HepG2 (cell line): ENCODE measurements around the gene EPN2. TPM values are rescaled to one million over a fixed set of nuclear protein-coding genes. Genes with fewer than 3 reads are reported as not detected.
A peak's percentile ranks its signal among the peaks of the same experiment; 100 is the strongest.

ENCODE experiments used
- ATAC-seq: fragments of 200-7000 bp; cut with Tn5 transposase; 3 replicates; pipeline ENCODE4 v1.9.1; 2020; ENCODE audit warnings: mild to moderate bottlenecking, moderate library complexity
- BruUV-seq: library from RNA; stranded (reverse); fragments of 400-500 nt; replicated peaks from 2 replicates; lab custom pipeline; 2021; lab: Mats Ljungman, UMichigan
- CTCF ChIA-PET: fragments of 300-600 bp; formaldehyde crosslinking; extraction: SDS; loops from one replicate; lab custom pipeline; 2021; ENCODE audit warnings: low total read pairs, inconsistent platforms, low intra/inter-chr PET ratio; lab: Yijun Ruan, JAX
- POLR2A ChIA-PET: fragments of 350-600 bp; sonication (Branson Sonifier 250); formaldehyde crosslinking; loops from one replicate; lab custom pipeline; 2020; ENCODE audit warnings: antibody characterized with exemption, inconsistent platforms; lab: Yijun Ruan, JAX
- DNase-seq: peaks from one replicate; pipeline ENCODE4 v3.0.0-alpha.2; 2015; ENCODE audit warnings: low spot score
- FAIRE-seq: peaks from 3 replicates; lab custom pipeline; 2011; peaks lifted over from hg19 to GRCh38; lab: Jason Lieb, UNC
- H2AFZ ChIP-seq: one replicate; pipeline ENCODE4 v1.6.1; 2011; ENCODE audit warnings: low read length, inconsistent platforms
- H3K27ac ChIP-seq: fragments of 300-600 bp; 3 replicates; pipeline ENCODE4 v1.8.0; 2011; ENCODE audit warnings: mixed run types, mild to moderate bottlenecking, mixed read lengths, low read length, inconsistent platforms; ENCODE audit not compliant: insufficient read depth; ENCODE audit errors: extremely low read length
- H3K27me3 ChIP-seq, 2 experiments: fragments of 200-600 bp in 1 of 2; 2 replicates in 1 of 2; 3 replicates in 1 of 2; pipeline versions ENCODE4 v1.6.0 to v1.8.0; 2011; ENCODE audit warnings: low read length in 2 of 2, mild to moderate bottlenecking in 2 of 2, moderate library complexity in 2 of 2, inconsistent platforms in 1 of 2; ENCODE audit not compliant: insufficient read depth in 2 of 2, control insufficient read depth in 1 of 2
- H3K36me3 ChIP-seq, 2 experiments: fragments of 200-600 bp in 1 of 2; replicated peaks in 1 of 2; 2 replicates in 1 of 2; 3 replicates in 1 of 2; pipeline versions ENCODE4 v1.5.1 to v1.8.0; 2011; ENCODE audit warnings: low read length in 2 of 2, inconsistent platforms in 1 of 2; ENCODE audit not compliant: insufficient read depth in 2 of 2, control insufficient read depth in 1 of 2
- H3K4me1 ChIP-seq: 2 replicates; pipeline ENCODE4 v1.5.1; 2012; ENCODE audit warnings: low read length, inconsistent platforms; ENCODE audit not compliant: insufficient read depth
- H3K4me2 ChIP-seq: 2 replicates; pipeline ENCODE4 v1.6.0; 2011; ENCODE audit warnings: low read depth, low read length, inconsistent platforms
- H3K4me3 ChIP-seq, 3 experiments: fragments of 200-600 bp in 1 of 3; sonication (generic), shearing (Covaris generic) in 1 of 3; replicated peaks in 1 of 3; 2 replicates each; pipeline ENCODE4 v1.5.1; 2011 to 2016; ENCODE audit warnings: low read length in 3 of 3, inconsistent platforms in 2 of 3, low read depth in 2 of 3, mild to moderate bottlenecking in 2 of 3, control low read depth in 1 of 3, mixed read lengths in 1 of 3; ENCODE audit not compliant: insufficient read depth in 1 of 3
- H3K79me2 ChIP-seq: one replicate; pipeline ENCODE4 v1.6.1; 2011; ENCODE audit warnings: low read length, inconsistent platforms; ENCODE audit not compliant: insufficient read depth
- H3K9ac ChIP-seq: 2 replicates; pipeline ENCODE4 v1.6.0; 2011; ENCODE audit warnings: mild to moderate bottlenecking, low read depth, low read length, inconsistent platforms; ENCODE audit not compliant: insufficient read depth
- H3K9me3 ChIP-seq: 2 replicates; pipeline ENCODE4 v1.5.1; 2012; ENCODE audit warnings: mild to moderate bottlenecking, low read length
- H4K20me1 ChIP-seq: 2 replicates; pipeline ENCODE4 v1.6.0; 2011; ENCODE audit warnings: inconsistent platforms, mild to moderate bottlenecking, low read length, moderate library complexity; ENCODE audit not compliant: insufficient read depth
- DR1 ChIP-seq: sonication (generic); formaldehyde crosslinking; IDR thresholded peaks from 2 replicates; pipeline ENCODE4 v1.8.0; 2021; ENCODE audit warnings: mild to moderate bottlenecking, missing genetic modification reagents, inconsistent platforms
- MNT ChIP-seq: fragments of 450-650 bp; IDR thresholded peaks from 2 replicates; pipeline ENCODE4 v1.6.1; 2016
- MXI1 ChIP-seq: IDR thresholded peaks from 3 replicates; pipeline ENCODE4 v1.6.1; 2012; ENCODE audit warnings: low read depth, low read length, inconsistent platforms, borderline replicate concordance
- PATZ1 ChIP-seq: sonication (generic); formaldehyde crosslinking; IDR thresholded peaks from 2 replicates; pipeline ENCODE4 v1.4.0; 2020; ENCODE audit warnings: missing genetic modification reagents
- ZFAT ChIP-seq: sonication (generic); formaldehyde crosslinking; conservative IDR thresholded peaks from 2 replicates; pipeline ENCODE4 v1.8.1; 2023; ENCODE audit warnings: missing genetic modification reagents, inconsistent platforms
- ZFP41 ChIP-seq: sonication (generic); formaldehyde crosslinking; IDR thresholded peaks from 2 replicates; pipeline ENCODE4 v1.4.0; 2020; ENCODE audit warnings: mild to moderate bottlenecking, missing genetic modification reagents, borderline replicate concordance
- ZNF737 ChIP-seq: sonication (generic); formaldehyde crosslinking; IDR thresholded peaks from 2 replicates; pipeline ENCODE4 v1.5.0; 2020; ENCODE audit warnings: missing genetic modification reagents, mild to moderate bottlenecking, borderline replicate concordance
- ZNF850 ChIP-seq: sonication (generic); formaldehyde crosslinking; conservative IDR thresholded peaks from 2 replicates; pipeline ENCODE4 v1.9.0; 2021; ENCODE audit warnings: mild to moderate bottlenecking, missing genetic modification reagents
- WGBS: methylation state at CpG from one replicate; pipeline ENCODE4 v1.1.6; 2017; ENCODE audit warnings: low lambda C conversion rate; 5-methylcytosine and 5-hydroxymethylcytosine counted together
- in situ Hi-C: cut with HindIII; loops from 2 replicates; pipeline ENCODE4 v1.10.0; 2017; ENCODE audit warnings: low pct_unique_long_range_greater_than_20kb; ENCODE audit not compliant: extremely low pct_ligation_motif_present
- intact Hi-C: fragments of 100-400 bp; cut with micrococcal nuclease; formaldehyde crosslinking; loops from one replicate; pipeline ENCODE4 v1.10.0; 2022; ENCODE audit not compliant: unreplicated experiment
- polyA plus RNA-seq, 8 experiments: library from polyadenylated mRNA; depleted of rRNA in 3 of 8; stranded (reverse) in 7 of 8; unstranded in 1 of 8; fragments of >200 nt; fragmentation: Illumina TruSeq in 4 of 8; extraction: Trizol in 4 of 8; gene quantifications; 2 replicates each; pipeline versions ENCODE4 v1.2.1 to v1.2.3, GENCODE V29; 2011 to 2016; ENCODE audit warnings: low read depth in 4 of 8, missing spikeins in 1 of 8, mixed read lengths in 1 of 8; ENCODE audit not compliant: insufficient read depth in 1 of 8
- total RNA-seq, 5 experiments: library from RNA; depleted of rRNA; stranded (reverse); fragments of >200 nt; fragmentation: Illumina TruSeq; extraction: Trizol; gene quantifications; 2 replicates each; pipeline ENCODE4 v1.2.3, GENCODE V29; 2016; ENCODE audit warnings: low read depth in 1 of 5

EPN2 gene
- total and polyA plus RNA-seq, 2 of the 13 experiments (the other 11 are each of a cell fraction or from before 2014, with no cell fraction given) = 7.8 to 19.2 TPM

- no peaks in the 10 kb centered on the region for H3K79me2 ChIP-seq
- DNase-seq (no peak), FAIRE-seq (no peak), ATAC-seq (no peak)
- H3K9ac ChIP-seq = no peak overlapping the region
- peaks cover 19% of the 10 kb centered on the region for H3K4me1 ChIP-seq
- intact Hi-C loops (no loop called here), in situ Hi-C loops (no loop called here)
- no peak overlapping the region for H3K27ac ChIP-seq
- no peaks in the 10 kb centered on the region; a peak in 1 of 5 replicates for H3K36me3 ChIP-seq
- no peak overlapping the region for H2AFZ ChIP-seq
- no peak overlapping the region for H3K4me2 ChIP-seq
- H3K4me3 ChIP-seq = no peak overlapping the region
- peaks cover 9% of the 10 kb centered on the region; the same call in 1 of the 2 replicates for H3K9me3 ChIP-seq
- TF ChIP-seq ZNF850 (CRISPR knock-in tag) (no peak), DR1 (CRISPR knock-in tag) (no peak), MXI1 (no peak), PATZ1 (CRISPR knock-in tag) (no peak), MNT (0 out of 2 replicates have a peak, but pooled peaks have one; percentile 4), ZFAT (CRISPR knock-in tag) (no peak), ZFP41 (no peak), ZNF737 (CRISPR knock-in tag) (no peak)
- ChIA-PET POLR2A (interaction anchor here (2.6 kb wide), 1 partner anchor 17 kb away, joined by 6 read pairs; no protein-coding TSS in a partner anchor), CTCF (no interaction called here)
- no peaks in the 10 kb centered on the region for H4K20me1 ChIP-seq
- 94% methylated on average over 2 of the region's 5 CpGs for WGBS
- no TSS peak for BruUV-seq
- H3K27me3 ChIP-seq = no peaks in the 10 kb centered on the region
These were observed 83.7 kb downstream of the EPN2 start for GRCh38 chr17:19320876-19321275.
